LNCaP clone FGC (cell line): ENCODE data around the gene PDC.

Experiments used
- DNase-seq: peaks from one replicate; pipeline ENCODE4 v3.0.0-alpha.2; 2011; ENCODE audit warnings: low read depth
- H3K4me3 ChIP-seq: 2 replicates; pipeline ENCODE4 v1.5.1; 2011; ENCODE audit warnings: mild to moderate bottlenecking, low read depth, low read length, control low read depth
- CTCF ChIP-seq: IDR thresholded peaks from 2 replicates; pipeline ENCODE4 v1.5.1; 2012; ENCODE audit warnings: mild to moderate bottlenecking; ENCODE audit not compliant: control insufficient read depth, insufficient read depth; ENCODE audit errors: extremely low read depth

The PDC gene

GRCh38 chr1:186461014-186461413 is at the start of gene PDC:
PDC (minus strand) TSS chr1:186461114; CDS start chr1:186449459, 11,655 bp downstream.
- no peak for DNase-seq
- no peak for TF ChIP-seq CTCF
- no peak within 1 kb of the TSS for H3K4me3 ChIP-seq

- no peak for DNase-seq
- no peak for TF ChIP-seq CTCF
- H3K4me3 ChIP-seq, result no peak overlapping the region
Observed at GRCh38 chr1:186503190-186503589, 42.3 kb upstream of the PDC start.

- TF ChIP-seq CTCF, result no peak
- DNase-seq, result no peak
- H3K4me3 ChIP-seq, result no peak overlapping the region
Observed at GRCh38 chr1:186502087-186502486, 41.2 kb upstream of the PDC start.

- no peak overlapping the region for H3K4me3 ChIP-seq
- no peak for TF ChIP-seq CTCF
- no peak for DNase-seq
Observed at GRCh38 chr1:186500804-186501203, 39.9 kb upstream of the PDC start.

- TF ChIP-seq CTCF, result no peak
- DNase-seq, result no peak
- no peak overlapping the region for H3K4me3 ChIP-seq
Observed at GRCh38 chr1:186499571-186499970, 38.7 kb upstream of the PDC start.

- H3K4me3 ChIP-seq, result no peak overlapping the region
- no peak for DNase-seq
- no peak for TF ChIP-seq CTCF
Observed at GRCh38 chr1:186498695-186499389, 37.9 kb upstream of the PDC start.

GRCh38 chr1:186498071-186498470 is 37.2 kb upstream of the PDC start:
- TF ChIP-seq CTCF, result no peak
- no peak for DNase-seq
- H3K4me3 ChIP-seq, result no peak overlapping the region
